ENCODE results near the gene TCP11X2. TPM values are rescaled to one million over a fixed set of nuclear protein-coding genes. Genes with fewer than 3 reads are reported as not detected.

TCP11X2 gene
- not detected in 2 replicates for total RNA-seq

GRCh38 chrX:102471762-102472220 lies at the start of gene TCP11X2:
Gene TCP11X2 (minus strand): TSS chrX:102471812.

GRCh38 chrX:102515975-102516941 lies 44.6 kb upstream of the TCP11X2 start, which contains the start of gene TMSB15A:
Gene TMSB15A (minus strand): TSS chrX:102516739.

GRCh38 chrX:102439908-102440307 lies 31.7 kb downstream of the TCP11X2 start, which contains the start of gene NXF2B:
Gene NXF2B (minus strand): TSS chrX:102440008. CDS start chrX:102380036, 59,972 bp downstream.

Other genes with a start within 250 kb of the TCP11X2 start
- gene NXF2, start 224.6 kb downstream of the TCP11X2 start, total RNA-seq: not detected in 2 replicates
- gene NXF2B, start 31.8 kb downstream of the TCP11X2 start, total RNA-seq: not detected in 2 replicates
- 0.33 and 0.96 TPM in 2 replicates for gene TMSB15A, start 44.9 kb upstream of the TCP11X2 start, total RNA-seq
- 16.7 and 23.5 TPM in 2 replicates for gene ARMCX5, start 127.7 kb upstream of the TCP11X2 start, total RNA-seq
- 1.6 and 2.0 TPM in 2 replicates for gene GPRASP1, start 179.7 kb upstream of the TCP11X2 start, total RNA-seq
- gene GPRASP2, start 240.6 kb upstream of the TCP11X2 start, total RNA-seq: 11.5 and 13.1 TPM in 2 replicates
- gene GPRASP3, start 248.9 kb upstream of the TCP11X2 start, total RNA-seq: 3.9 and 6.0 TPM in 2 replicates